ENCODE results near the gene CUL1.

Gene CUL1

DNA sequence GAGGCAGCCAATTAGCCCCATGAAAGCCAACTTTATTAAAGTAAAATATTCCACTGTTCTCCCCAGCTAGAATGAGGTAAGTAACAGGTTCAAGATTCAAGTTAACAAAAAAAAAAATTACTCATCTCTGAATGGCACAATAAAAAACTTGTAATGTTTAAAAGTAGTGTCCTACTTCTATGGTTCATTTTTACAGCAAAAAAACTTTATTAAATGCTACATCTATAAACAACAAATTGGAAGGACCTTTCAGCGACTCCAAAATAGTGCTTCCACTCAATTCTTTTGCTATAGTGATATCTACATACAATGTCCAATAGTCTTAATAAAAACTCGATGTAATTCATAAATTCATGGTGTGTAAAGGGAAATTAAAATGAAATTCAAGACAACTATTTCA lies 126.2 kb downstream of the CUL1 start:
- no peaks in the 10 kb centered on the region for H3K36me3 ChIP-seq (ENCODE audit: control insufficient read depth in 2 of 2, insufficient read depth in 2 of 2, low read length in 2 of 2)
- H3K27me3 ChIP-seq (ENCODE audit: control insufficient read depth in 1 of 2, insufficient read depth in 2 of 2, low read length in 2 of 2) = no peaks in the 10 kb centered on the region
- no peak overlapping the region for H3K9ac ChIP-seq (ENCODE audit: low read length in 2 of 2)
- no peak overlapping the region for H3K4me3 ChIP-seq (ENCODE audit: low read length in 2 of 2)
- H3K4me1 ChIP-seq (ENCODE audit: control insufficient read depth, insufficient read depth, low read length) = no peaks in the 10 kb centered on the region
- no peak overlapping the region for H3K27ac ChIP-seq (ENCODE audit: low read length)
- no peaks in the 10 kb centered on the region for H3K9me3 ChIP-seq (ENCODE audit: control insufficient read depth in 2 of 2, low read length in 2 of 2)

DNA sequence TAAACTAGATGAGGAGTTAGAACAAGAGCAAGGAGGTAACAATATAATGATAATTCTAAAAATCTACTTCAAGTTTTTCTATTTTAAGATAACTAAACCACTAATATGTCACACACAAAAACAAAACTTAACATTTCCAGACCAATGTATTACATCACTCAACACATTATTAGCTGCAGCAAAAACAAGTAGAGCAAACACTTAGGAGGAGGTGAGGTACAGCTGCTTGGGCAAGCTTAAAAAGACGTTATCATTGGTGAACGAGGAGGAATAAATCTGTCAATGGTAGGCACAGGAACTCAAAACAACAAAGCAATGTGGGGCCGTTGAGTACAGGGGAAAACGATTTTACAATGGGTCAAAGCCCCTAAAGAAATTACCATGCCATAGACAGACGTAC lies 126.6 kb downstream of the CUL1 start:
- Histone ChIP-seq H3K27me3 (ENCODE audit: control insufficient read depth in 1 of 2, insufficient read depth in 2 of 2, low read length in 2 of 2) (no peaks in the 10 kb centered on the region), H3K4me3 (ENCODE audit: low read length in 2 of 2) (no peak overlapping the region), H3K27ac (ENCODE audit: low read length) (no peak overlapping the region), H3K36me3 (ENCODE audit: control insufficient read depth in 2 of 2, insufficient read depth in 2 of 2, low read length in 2 of 2) (no peaks in the 10 kb centered on the region), H3K9ac (ENCODE audit: low read length in 2 of 2) (no peak overlapping the region), H3K9me3 (ENCODE audit: control insufficient read depth in 2 of 2, low read length in 2 of 2) (no peaks in the 10 kb centered on the region), H3K4me1 (ENCODE audit: control insufficient read depth, insufficient read depth, low read length) (no peaks in the 10 kb centered on the region)

DNA sequence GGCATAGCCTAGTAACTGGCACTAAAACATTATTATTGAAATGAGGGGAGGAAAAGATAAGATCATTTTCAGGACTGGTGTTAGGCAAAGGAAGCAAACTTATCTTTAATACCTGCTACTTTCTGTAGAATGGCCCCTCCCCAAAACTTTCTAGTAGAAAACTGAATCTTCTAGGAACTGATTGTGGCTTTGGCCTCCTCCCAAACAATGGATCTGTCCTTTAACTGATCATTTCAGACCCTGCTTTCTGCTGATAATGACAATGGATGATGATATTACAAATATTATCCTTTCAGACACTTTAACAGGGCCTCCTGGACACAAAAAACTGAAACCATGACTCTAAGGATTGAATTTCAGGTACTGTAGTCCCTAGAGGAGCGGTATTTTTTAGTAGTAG lies 130.3 kb downstream of the CUL1 start:
- Histone ChIP-seq H3K9ac (ENCODE audit: low read length in 2 of 2) (no peak overlapping the region), H3K27me3 (ENCODE audit: control insufficient read depth in 1 of 2, insufficient read depth in 2 of 2, low read length in 2 of 2) (no peaks in the 10 kb centered on the region), H3K4me3 (ENCODE audit: low read length in 2 of 2) (no peak overlapping the region), H3K9me3 (ENCODE audit: control insufficient read depth in 2 of 2, low read length in 2 of 2) (no peaks in the 10 kb centered on the region), H3K4me1 (ENCODE audit: control insufficient read depth, insufficient read depth, low read length) (no peaks in the 10 kb centered on the region), H3K27ac (ENCODE audit: low read length) (no peak overlapping the region), H3K36me3 (ENCODE audit: control insufficient read depth in 2 of 2, insufficient read depth in 2 of 2, low read length in 2 of 2) (no peaks in the 10 kb centered on the region)

DNA sequence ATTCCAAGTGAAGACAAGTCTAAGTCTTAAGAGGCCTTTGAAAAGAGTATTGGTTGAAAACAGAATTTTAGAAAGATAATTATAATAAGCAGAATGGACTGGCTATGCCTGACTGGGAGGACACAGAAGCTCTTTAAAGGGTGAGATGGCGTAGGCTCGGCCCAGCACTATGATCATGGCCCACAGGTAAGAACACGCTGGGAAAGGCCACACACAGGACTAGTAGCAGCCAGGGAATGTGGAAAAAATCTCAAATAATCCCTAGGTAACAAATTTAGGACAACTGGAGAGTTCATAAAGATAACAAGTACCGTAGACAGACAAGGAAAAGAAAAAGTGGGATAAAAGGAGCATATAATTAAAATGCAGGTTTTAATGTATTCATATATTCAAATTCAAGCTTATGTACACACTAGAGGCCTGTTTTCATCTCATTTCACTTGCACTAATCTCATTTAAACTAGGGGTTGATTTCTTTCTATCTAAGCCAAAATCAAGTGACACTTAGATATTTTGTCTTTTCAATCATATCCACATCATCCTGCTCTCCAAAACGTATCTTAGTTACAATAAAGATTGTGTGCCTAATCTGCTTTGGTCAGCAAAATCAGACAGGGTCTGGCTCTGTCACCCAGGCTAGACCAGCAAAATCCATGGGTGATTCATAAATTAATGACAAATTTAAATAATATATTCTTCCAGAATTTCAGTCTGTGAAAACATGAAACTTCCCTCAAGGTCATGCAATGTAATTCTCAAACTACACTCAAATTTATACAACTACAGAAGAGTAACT lies 132.4 kb downstream of the CUL1 start:
- no peak overlapping the region for H3K27ac ChIP-seq (ENCODE audit: low read length)
- no peaks in the 10 kb centered on the region for H3K36me3 ChIP-seq (ENCODE audit: control insufficient read depth in 2 of 2, insufficient read depth in 2 of 2, low read length in 2 of 2)
- no peak overlapping the region for H3K4me3 ChIP-seq (ENCODE audit: low read length in 2 of 2)
- H3K9me3 ChIP-seq (ENCODE audit: control insufficient read depth in 2 of 2, low read length in 2 of 2) = no peaks in the 10 kb centered on the region
- no peaks in the 10 kb centered on the region for H3K4me1 ChIP-seq (ENCODE audit: control insufficient read depth, insufficient read depth, low read length)
- no peak overlapping the region for H3K9ac ChIP-seq (ENCODE audit: low read length in 2 of 2)
- no peaks in the 10 kb centered on the region for H3K27me3 ChIP-seq (ENCODE audit: control insufficient read depth in 1 of 2, insufficient read depth in 2 of 2, low read length in 2 of 2)

DNA sequence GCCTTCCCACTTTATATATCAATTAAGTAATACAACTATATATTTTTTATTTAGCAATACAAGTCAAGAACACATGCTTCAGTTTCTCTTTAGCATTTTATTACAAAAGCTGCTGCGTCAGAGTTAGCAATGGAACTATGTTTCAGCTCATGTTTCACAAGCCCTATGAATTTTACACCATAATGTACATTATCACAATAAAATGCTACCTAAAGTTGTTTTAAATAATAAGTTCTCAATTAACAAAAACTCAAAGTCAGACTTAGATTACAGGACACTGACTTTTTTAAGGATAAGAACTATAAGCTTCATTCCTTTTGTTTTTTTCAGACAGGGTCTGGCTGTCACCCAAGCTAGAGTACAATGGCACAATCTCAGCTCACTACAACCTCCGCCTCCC lies 133.1 kb downstream of the CUL1 start:
- no peaks in the 10 kb centered on the region for H3K36me3 ChIP-seq (ENCODE audit: control insufficient read depth in 2 of 2, insufficient read depth in 2 of 2, low read length in 2 of 2)
- no peak overlapping the region for H3K27ac ChIP-seq (ENCODE audit: low read length)
- H3K27me3 ChIP-seq (ENCODE audit: control insufficient read depth in 1 of 2, insufficient read depth in 2 of 2, low read length in 2 of 2) = no peaks in the 10 kb centered on the region
- H3K9ac ChIP-seq (ENCODE audit: low read length in 2 of 2) = no peak overlapping the region
- no peaks in the 10 kb centered on the region for H3K4me1 ChIP-seq (ENCODE audit: control insufficient read depth, insufficient read depth, low read length)
- H3K9me3 ChIP-seq (ENCODE audit: control insufficient read depth in 2 of 2, low read length in 2 of 2) = no peaks in the 10 kb centered on the region
- H3K4me3 ChIP-seq (ENCODE audit: low read length in 2 of 2) = no peak overlapping the region

DNA sequence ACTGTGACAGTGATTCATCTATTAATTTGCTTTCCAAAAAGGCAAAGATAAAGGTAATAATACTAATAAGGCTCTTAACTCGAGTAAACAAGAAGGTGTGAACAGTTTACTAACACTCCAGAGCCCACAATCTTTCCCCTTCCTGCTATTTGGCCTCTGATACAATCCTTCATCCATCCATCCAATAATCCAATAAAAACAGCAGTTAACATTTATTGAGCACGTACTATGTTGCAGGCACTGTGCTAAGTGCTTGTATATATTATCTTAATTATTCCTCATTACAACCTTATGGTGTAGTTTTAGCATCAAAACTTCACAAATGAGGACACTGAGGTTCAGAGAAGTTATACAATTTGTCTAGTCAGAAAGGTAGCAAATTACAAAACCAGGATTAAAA lies 135.9 kb downstream of the CUL1 start:
- no peak overlapping the region for H3K27ac ChIP-seq (ENCODE audit: low read length)
- H3K36me3 ChIP-seq (ENCODE audit: control insufficient read depth in 2 of 2, insufficient read depth in 2 of 2, low read length in 2 of 2) = no peaks in the 10 kb centered on the region
- H3K9ac ChIP-seq (ENCODE audit: low read length in 2 of 2) = no peak overlapping the region

DNA sequence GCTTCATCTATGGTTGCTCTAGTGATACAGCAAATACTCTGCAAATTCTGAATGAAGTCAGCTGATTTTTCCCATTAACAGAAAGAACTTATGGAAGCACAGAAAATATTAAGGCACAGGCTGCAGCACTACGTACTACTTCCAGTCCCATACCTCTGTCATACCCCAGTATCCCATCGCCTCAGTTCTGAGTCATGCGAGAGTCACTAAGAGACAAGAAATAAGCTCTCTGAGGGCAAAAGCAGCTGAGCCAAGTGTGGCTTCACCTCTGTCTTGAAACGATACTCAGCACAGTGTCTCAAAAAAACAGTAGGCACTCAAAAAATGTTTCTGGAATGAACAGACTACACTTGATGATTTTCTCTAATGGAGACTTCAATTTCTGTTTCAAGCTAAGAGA lies 137.2 kb downstream of the CUL1 start:
- H3K36me3 ChIP-seq (ENCODE audit: control insufficient read depth in 2 of 2, insufficient read depth in 2 of 2, low read length in 2 of 2) = no peaks in the 10 kb centered on the region
- no peaks in the 10 kb centered on the region for H3K4me1 ChIP-seq (ENCODE audit: control insufficient read depth, insufficient read depth, low read length)
- no peak overlapping the region for H3K27ac ChIP-seq (ENCODE audit: low read length)
- H3K4me3 ChIP-seq (ENCODE audit: low read length in 2 of 2) = no peak overlapping the region
- no peak overlapping the region for H3K9ac ChIP-seq (ENCODE audit: low read length in 2 of 2)
- no peaks in the 10 kb centered on the region for H3K27me3 ChIP-seq (ENCODE audit: control insufficient read depth in 1 of 2, insufficient read depth in 2 of 2, low read length in 2 of 2)
- no peaks in the 10 kb centered on the region for H3K9me3 ChIP-seq (ENCODE audit: control insufficient read depth in 2 of 2, low read length in 2 of 2)

More for the DNA sequence above, 135.9 kb downstream of the CUL1 start:
- no peak overlapping the region for H3K4me3 ChIP-seq (ENCODE audit: low read length in 2 of 2)
- no peaks in the 10 kb centered on the region for H3K9me3 ChIP-seq (ENCODE audit: control insufficient read depth in 2 of 2, low read length in 2 of 2)
- no peaks in the 10 kb centered on the region for H3K4me1 ChIP-seq (ENCODE audit: control insufficient read depth, insufficient read depth, low read length)
- H3K27me3 ChIP-seq (ENCODE audit: control insufficient read depth in 1 of 2, insufficient read depth in 2 of 2, low read length in 2 of 2) = no peaks in the 10 kb centered on the region

DNA sequence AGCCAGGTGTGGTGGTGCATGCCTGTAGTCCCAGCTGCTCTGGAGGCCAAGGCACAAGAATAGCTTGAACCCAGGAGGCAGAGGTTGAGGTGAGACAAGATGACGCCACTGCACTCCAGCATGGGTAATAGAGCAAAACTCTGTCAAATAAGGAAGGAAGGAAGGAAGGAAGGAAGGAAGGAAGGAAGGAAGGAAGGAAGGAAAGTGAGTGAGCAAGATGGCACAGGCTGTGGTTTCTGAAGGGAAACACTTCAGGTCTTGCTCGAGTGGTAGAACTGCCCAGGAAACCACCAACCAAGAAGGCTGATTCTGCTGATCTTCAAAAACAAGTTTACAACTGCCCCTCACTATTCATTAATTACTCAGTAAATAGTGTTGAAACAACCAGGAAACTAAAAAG lies 140.2 kb downstream of the CUL1 start:
- H3K9ac ChIP-seq (ENCODE audit: low read length in 2 of 2) = no peak overlapping the region
- no peaks in the 10 kb centered on the region for H3K4me1 ChIP-seq (ENCODE audit: control insufficient read depth, insufficient read depth, low read length)
- H3K27ac ChIP-seq (ENCODE audit: low read length) = no peak overlapping the region
- H3K36me3 ChIP-seq (ENCODE audit: control insufficient read depth in 2 of 2, insufficient read depth in 2 of 2, low read length in 2 of 2) = no peaks in the 10 kb centered on the region
- no peak overlapping the region for H3K4me3 ChIP-seq (ENCODE audit: low read length in 2 of 2)
- H3K9me3 ChIP-seq (ENCODE audit: control insufficient read depth in 2 of 2, low read length in 2 of 2) = no peaks in the 10 kb centered on the region
- no peaks in the 10 kb centered on the region for H3K27me3 ChIP-seq (ENCODE audit: control insufficient read depth in 1 of 2, insufficient read depth in 2 of 2, low read length in 2 of 2)

DNA sequence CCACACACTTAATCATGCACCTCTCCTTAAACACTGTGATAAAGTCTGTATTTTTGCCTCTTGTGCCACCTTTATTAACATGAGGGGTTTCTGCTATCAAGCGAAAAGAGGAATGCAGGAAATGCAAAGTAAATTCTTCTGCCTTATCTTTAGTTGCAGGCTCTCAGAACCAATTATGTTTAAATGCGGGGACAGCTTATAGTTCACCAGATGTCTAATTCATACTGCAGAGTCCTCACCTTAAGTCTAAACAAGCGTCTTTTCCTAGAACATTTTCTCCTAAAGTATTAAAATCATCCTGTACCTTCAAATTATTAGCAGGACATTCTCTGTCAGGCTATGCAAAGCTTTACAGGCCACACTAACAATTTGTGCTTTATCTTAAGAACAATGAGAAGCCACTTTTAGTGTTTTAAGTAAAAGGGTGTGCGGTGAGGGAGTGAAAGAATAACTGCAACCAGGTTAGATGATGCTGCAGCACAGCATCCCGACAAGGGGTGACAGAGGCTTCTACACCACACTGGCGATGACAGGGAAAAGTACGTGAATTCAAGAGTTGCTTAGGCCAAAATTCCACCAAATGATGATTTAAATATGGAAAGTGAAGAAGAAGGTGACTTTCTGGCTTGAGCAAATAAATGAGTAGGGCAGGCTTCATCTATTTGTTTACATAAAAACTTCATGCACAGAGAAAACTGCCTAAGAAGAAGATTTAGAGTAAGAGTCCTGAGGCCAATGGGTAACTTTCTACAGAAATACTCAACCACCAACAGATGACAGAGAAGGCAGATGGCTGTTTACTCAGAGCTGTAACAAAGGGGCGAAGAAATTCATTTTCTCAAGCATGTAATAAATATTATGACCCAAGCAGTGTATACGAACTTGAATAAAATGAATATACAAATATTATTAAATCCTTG lies 149.4 kb downstream of the CUL1 start:
- Histone ChIP-seq H3K4me3 (ENCODE audit: low read length in 2 of 2) (no peak overlapping the region), H3K36me3 (ENCODE audit: control insufficient read depth in 2 of 2, insufficient read depth in 2 of 2, low read length in 2 of 2) (no peaks in the 10 kb centered on the region), H3K27ac (ENCODE audit: low read length) (no peak overlapping the region), H3K9me3 (ENCODE audit: control insufficient read depth in 2 of 2, low read length in 2 of 2) (no peaks in the 10 kb centered on the region), H3K27me3 (ENCODE audit: control insufficient read depth in 1 of 2, insufficient read depth in 2 of 2, low read length in 2 of 2) (peaks cover 0 to 2% of the 10 kb centered on the region in 2 donors), H3K9ac (ENCODE audit: low read length in 2 of 2) (no peak overlapping the region), H3K4me1 (ENCODE audit: control insufficient read depth, insufficient read depth, low read length) (no peaks in the 10 kb centered on the region)

DNA sequence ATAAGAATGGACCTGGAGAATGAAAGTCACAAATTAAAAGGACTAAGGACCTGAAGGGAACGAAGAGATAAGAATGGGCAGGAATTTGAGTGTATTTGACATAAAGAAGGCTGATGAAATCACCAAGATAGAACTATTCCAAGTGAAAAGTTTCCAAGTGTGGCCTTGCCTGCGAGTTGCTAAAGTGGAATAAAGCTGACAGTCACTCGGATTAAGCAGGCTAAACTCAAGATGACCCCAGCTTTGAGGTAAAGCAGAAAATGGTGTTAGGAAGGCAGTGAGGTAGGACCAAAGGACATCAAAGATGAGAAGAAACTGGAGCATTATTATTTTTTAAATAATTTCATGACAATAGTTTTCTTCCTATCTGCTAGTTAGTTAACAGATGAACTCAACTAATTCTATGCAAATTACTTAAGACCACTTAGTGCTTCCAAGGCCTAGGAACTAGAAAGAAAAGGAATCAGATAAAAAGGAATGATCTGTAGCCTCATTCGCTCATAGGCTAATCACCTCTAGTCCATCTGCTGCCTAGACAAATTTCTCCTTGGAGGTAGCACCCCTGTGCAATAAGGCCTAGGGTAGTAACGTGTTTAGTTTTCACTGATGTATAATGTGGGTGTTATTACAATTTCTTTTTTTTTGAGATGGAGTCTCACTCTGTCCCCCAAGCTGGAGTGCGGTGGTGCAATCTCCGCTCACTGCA lies 150.8 kb downstream of the CUL1 start:
- no peaks in the 10 kb centered on the region for H3K4me1 ChIP-seq (ENCODE audit: control insufficient read depth, insufficient read depth, low read length)
- no peaks in the 10 kb centered on the region for H3K36me3 ChIP-seq (ENCODE audit: control insufficient read depth in 2 of 2, insufficient read depth in 2 of 2, low read length in 2 of 2)
- H3K9ac ChIP-seq (ENCODE audit: low read length in 2 of 2) = no peak overlapping the region
- peaks cover 0 to 2% of the 10 kb centered on the region in 2 donors for H3K27me3 ChIP-seq (ENCODE audit: control insufficient read depth in 1 of 2, insufficient read depth in 2 of 2, low read length in 2 of 2)
- no peaks in the 10 kb centered on the region for H3K9me3 ChIP-seq (ENCODE audit: control insufficient read depth in 2 of 2, low read length in 2 of 2)
- H3K4me3 ChIP-seq (ENCODE audit: low read length in 2 of 2) = no peak overlapping the region
- no peak overlapping the region for H3K27ac ChIP-seq (ENCODE audit: low read length)
